ENCODE data around the gene PIEZO1.

DNA sequence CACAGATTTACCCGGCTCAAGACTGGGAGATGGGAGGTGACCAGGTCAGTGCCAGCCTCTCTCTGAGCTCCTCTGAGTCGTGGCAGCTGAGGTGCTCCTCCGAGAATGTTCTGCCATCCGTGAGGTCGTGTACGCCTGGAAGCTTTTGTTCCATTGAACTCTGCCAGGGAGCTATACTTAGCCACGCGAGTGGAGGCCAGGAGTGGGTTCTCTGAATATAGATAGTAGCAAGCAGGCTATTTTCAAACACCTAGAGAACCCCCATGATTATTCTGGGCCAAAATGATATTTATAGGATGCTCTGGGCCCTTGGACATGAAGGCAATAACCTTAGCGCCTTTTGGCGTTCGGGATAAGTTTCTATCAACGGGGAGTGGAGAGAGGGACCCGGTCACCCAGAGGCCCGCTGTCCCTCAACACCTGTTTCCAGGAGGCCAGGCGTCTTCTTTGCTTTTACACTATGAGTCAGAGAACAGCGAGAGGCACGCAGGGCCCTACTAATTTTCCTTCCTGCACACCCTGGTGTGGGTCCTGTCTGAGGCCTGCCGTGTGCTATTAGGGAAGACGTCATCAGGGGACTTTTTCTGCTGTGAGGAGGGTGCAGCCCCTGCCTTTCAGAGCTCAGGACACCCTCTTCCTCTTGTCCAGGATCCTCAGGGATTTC lies 111.2 kb downstream of the PIEZO1 start:
- TF ChIP-seq, protein P1, sequence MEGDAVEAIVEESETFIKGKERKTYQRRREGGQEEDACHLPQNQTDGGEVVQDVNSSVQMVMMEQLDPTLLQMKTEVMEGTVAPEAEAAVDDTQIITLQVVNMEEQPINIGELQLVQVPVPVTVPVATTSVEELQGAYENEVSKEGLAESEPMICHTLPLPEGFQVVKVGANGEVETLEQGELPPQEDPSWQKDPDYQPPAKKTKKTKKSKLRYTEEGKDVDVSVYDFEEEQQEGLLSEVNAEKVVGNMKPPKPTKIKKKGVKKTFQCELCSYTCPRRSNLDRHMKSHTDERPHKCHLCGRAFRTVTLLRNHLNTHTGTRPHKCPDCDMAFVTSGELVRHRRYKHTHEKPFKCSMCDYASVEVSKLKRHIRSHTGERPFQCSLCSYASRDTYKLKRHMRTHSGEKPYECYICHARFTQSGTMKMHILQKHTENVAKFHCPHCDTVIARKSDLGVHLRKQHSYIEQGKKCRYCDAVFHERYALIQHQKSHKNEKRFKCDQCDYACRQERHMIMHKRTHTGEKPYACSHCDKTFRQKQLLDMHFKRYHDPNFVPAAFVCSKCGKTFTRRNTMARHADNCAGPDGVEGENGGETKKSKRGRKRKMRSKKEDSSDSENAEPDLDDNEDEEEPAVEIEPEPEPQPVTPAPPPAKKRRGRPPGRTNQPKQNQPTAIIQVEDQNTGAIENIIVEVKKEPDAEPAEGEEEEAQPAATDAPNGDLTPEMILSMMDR (IDR thresholded peaks at IDR 0.05), result no peak
- TF ChIP-seq POLR2A (IDR thresholded peaks at IDR 0.05), result no peak
